ENCODE measurements around the gene ARG2. TPM values are rescaled to one million over a fixed set of nuclear protein-coding genes. Genes with fewer than 3 reads are reported as not detected.

ARG2 gene
- total RNA-seq, 1 donor from 2014 or later, result 0.77 TPM

DNA sequence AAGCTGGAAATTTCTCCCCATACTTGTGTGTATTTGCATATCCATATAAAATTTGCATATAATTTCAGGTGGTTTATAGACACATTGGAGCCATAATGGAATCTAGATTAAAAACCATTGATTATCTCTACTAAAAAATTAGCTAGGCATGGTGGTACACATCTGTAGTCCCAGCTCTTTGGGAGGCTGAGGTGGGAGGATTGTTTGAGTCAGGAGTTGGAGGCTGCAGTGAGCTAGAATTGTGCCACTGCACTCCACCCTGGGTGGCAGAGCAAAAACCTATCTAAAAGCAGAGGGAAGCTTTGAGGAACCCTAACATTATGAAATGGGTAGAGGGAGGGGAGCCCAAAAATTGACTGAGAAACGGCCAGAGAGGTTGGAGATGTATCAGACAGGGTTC lies 78.5 kb downstream of the ARG2 start:
- no peaks in the 10 kb centered on the region for H3K36me3 ChIP-seq
- no peak overlapping the region for H3K27ac ChIP-seq
- ATAC-seq (no peak), DNase-seq (no peak)
- H3K4me1 ChIP-seq, result peaks cover 12% of the 10 kb centered on the region
- H3K4me3 ChIP-seq, result no peak overlapping the region
- no peaks in the 10 kb centered on the region for H3K27me3 ChIP-seq (ENCODE audit: low read depth)
- intact Hi-C loops (cut with DNase I), result no loop called here
- TF ChIP-seq, protein P1, sequence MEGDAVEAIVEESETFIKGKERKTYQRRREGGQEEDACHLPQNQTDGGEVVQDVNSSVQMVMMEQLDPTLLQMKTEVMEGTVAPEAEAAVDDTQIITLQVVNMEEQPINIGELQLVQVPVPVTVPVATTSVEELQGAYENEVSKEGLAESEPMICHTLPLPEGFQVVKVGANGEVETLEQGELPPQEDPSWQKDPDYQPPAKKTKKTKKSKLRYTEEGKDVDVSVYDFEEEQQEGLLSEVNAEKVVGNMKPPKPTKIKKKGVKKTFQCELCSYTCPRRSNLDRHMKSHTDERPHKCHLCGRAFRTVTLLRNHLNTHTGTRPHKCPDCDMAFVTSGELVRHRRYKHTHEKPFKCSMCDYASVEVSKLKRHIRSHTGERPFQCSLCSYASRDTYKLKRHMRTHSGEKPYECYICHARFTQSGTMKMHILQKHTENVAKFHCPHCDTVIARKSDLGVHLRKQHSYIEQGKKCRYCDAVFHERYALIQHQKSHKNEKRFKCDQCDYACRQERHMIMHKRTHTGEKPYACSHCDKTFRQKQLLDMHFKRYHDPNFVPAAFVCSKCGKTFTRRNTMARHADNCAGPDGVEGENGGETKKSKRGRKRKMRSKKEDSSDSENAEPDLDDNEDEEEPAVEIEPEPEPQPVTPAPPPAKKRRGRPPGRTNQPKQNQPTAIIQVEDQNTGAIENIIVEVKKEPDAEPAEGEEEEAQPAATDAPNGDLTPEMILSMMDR (IDR thresholded peaks at IDR 0.05), result no peak
- no peaks in the 10 kb centered on the region for H3K9me3 ChIP-seq

Other genes starting within 250 kb of the ARG2 start
- gene PLEK2, start 207.8 kb upstream of the ARG2 start, total RNA-seq, result 2.3 TPM
- gene TMEM229B, start 131.2 kb upstream of the ARG2 start, total RNA-seq, result 6.4 TPM
- 4.6 TPM for gene PLEKHH1, start 86.6 kb upstream of the ARG2 start, total RNA-seq
- gene PIGH, start 19.7 kb upstream of the ARG2 start, total RNA-seq, result 17.2 TPM
- 108 TPM for gene VTI1B, start 54.7 kb downstream of the ARG2 start, total RNA-seq
- gene RDH11, start 75.8 kb downstream of the ARG2 start, total RNA-seq, result 50.4 TPM
- 0.38 TPM for gene RDH12, start 82.0 kb downstream of the ARG2 start, total RNA-seq
- gene ZFYVE26, start 196.7 kb downstream of the ARG2 start, total RNA-seq, result 56.7 TPM
- gene RAD51B, start 199.9 kb downstream of the ARG2 start, total RNA-seq, result 22.2 TPM

Measured in lower lobe of right lung (tissue), 2 donors.